Glutamatergic neuron (in vitro differentiated cells): Measurements from ENCODE around the gene NEK1. TPM values are rescaled to one million over a fixed set of nuclear protein-coding genes. Genes with fewer than 3 reads are reported as not detected.

ENCODE experiments used
- DNase-seq: peaks from one replicate; pipeline ENCODE4 v3.0.0; 2022
- H3K27ac Mint-ChIP-seq: one replicate; pipeline ENCODE4 v1.8.0; 2020; ENCODE audit warnings: mild to moderate bottlenecking, mixed read lengths, inconsistent platforms; ENCODE audit not compliant: unreplicated experiment
- H3K27me3 Mint-ChIP-seq: one replicate; pipeline ENCODE4 v1.8.0; 2020; ENCODE audit warnings: mild to moderate bottlenecking, moderate library complexity, mixed read lengths, inconsistent platforms; ENCODE audit not compliant: unreplicated experiment
- H3K36me3 Mint-ChIP-seq: one replicate; pipeline ENCODE4 v1.8.0; 2020; ENCODE audit warnings: mild to moderate bottlenecking, mixed read lengths, inconsistent platforms; ENCODE audit not compliant: unreplicated experiment
- H3K4me1 Mint-ChIP-seq: one replicate; pipeline ENCODE4 v1.8.0; 2020; ENCODE audit warnings: mild to moderate bottlenecking, low read depth, mixed read lengths, inconsistent platforms; ENCODE audit not compliant: unreplicated experiment
- H3K4me3 Mint-ChIP-seq: one replicate; pipeline ENCODE4 v1.8.0; 2020; ENCODE audit warnings: mild to moderate bottlenecking, mixed read lengths, inconsistent platforms; ENCODE audit not compliant: unreplicated experiment
- H3K9me3 Mint-ChIP-seq: one replicate; pipeline ENCODE4 v1.8.0; 2020; ENCODE audit warnings: mild to moderate bottlenecking, moderate library complexity, mixed read lengths, inconsistent platforms; ENCODE audit not compliant: unreplicated experiment
- CTCF ChIP-seq: fragments of 200-600 bp; sonication (generic); IDR thresholded peaks from one replicate; pipeline ENCODE4 v1.5.0; 2021; ENCODE audit not compliant: partially characterized antibody, unreplicated experiment
- total RNA-seq: library from RNA; stranded (reverse); fragmentation: NEBNext Ultra II Directional; extraction: Animal tissue kit (Norgen Biotek cat#: 25700); gene quantifications from one replicate; pipeline ENCODE4 v1.2.1, GENCODE V29; 2021; ENCODE audit not compliant: unreplicated experiment

NEK1 gene
- total RNA-seq, 1 donor from 2014 or later: 23.2 TPM

- no peak for DNase-seq
- no peaks in the 10 kb centered on the region for H3K4me1 Mint-ChIP-seq
- H3K36me3 Mint-ChIP-seq: no peaks in the 10 kb centered on the region
- no peak for TF ChIP-seq CTCF
- no peaks in the 10 kb centered on the region for H3K27me3 Mint-ChIP-seq
- H3K4me3 Mint-ChIP-seq: no peak overlapping the region
- no peaks in the 10 kb centered on the region for H3K9me3 Mint-ChIP-seq
- H3K27ac Mint-ChIP-seq: no peak overlapping the region
These were observed 17.7 kb downstream of the NEK1 start for GRCh38 chr4:169594560-169595195.

- no peak overlapping the region for H3K27ac Mint-ChIP-seq
- no peak overlapping the region for H3K4me3 Mint-ChIP-seq
- no peaks in the 10 kb centered on the region for H3K4me1 Mint-ChIP-seq
- H3K27me3 Mint-ChIP-seq: no peaks in the 10 kb centered on the region
- H3K36me3 Mint-ChIP-seq: no peaks in the 10 kb centered on the region
- no peak for TF ChIP-seq CTCF
- H3K9me3 Mint-ChIP-seq: no peaks in the 10 kb centered on the region
- DNase-seq: no peak
These were observed 19.3 kb downstream of the NEK1 start for GRCh38 chr4:169593050-169593560.

- no peaks in the 10 kb centered on the region for H3K9me3 Mint-ChIP-seq
- no peaks in the 10 kb centered on the region for H3K4me1 Mint-ChIP-seq
- H3K4me3 Mint-ChIP-seq: no peak overlapping the region
- no peaks in the 10 kb centered on the region for H3K36me3 Mint-ChIP-seq
- no peak for DNase-seq
- no peak for TF ChIP-seq CTCF
- no peak overlapping the region for H3K27ac Mint-ChIP-seq
- H3K27me3 Mint-ChIP-seq: no peaks in the 10 kb centered on the region
These were observed 28.8 kb downstream of the NEK1 start for GRCh38 chr4:169583563-169583962.

- H3K27me3 Mint-ChIP-seq: no peaks in the 10 kb centered on the region
- no peaks in the 10 kb centered on the region for H3K36me3 Mint-ChIP-seq
- no peaks in the 10 kb centered on the region for H3K4me1 Mint-ChIP-seq
- H3K4me3 Mint-ChIP-seq: no peak overlapping the region
- no peak for DNase-seq
- H3K27ac Mint-ChIP-seq: no peak overlapping the region
- TF ChIP-seq CTCF: no peak
- H3K9me3 Mint-ChIP-seq: no peaks in the 10 kb centered on the region
These were observed 29.7 kb downstream of the NEK1 start for GRCh38 chr4:169582706-169583105.

GRCh38 chr4:169582203-169582602 lies 30.2 kb downstream of the NEK1 start:
- no peak overlapping the region for H3K27ac Mint-ChIP-seq
- H3K9me3 Mint-ChIP-seq: no peaks in the 10 kb centered on the region

More at GRCh38 chr4:169582203-169582602, 30.2 kb downstream of the NEK1 start:
- no peak overlapping the region for H3K4me3 Mint-ChIP-seq
- no peaks in the 10 kb centered on the region for H3K36me3 Mint-ChIP-seq
- TF ChIP-seq CTCF: no peak
- DNase-seq: no peak
- H3K27me3 Mint-ChIP-seq: no peaks in the 10 kb centered on the region
- no peaks in the 10 kb centered on the region for H3K4me1 Mint-ChIP-seq
